MM.1S (cell line): Measurements from ENCODE around the gene DGKI.

Experiments
- DNase-seq: peaks from one replicate; pipeline ENCODE4 v3.0.0-alpha.2; 2015
- H2AFZ ChIP-seq: fragments of 300-600 bp; sonication (generic); 2 replicates; pipeline ENCODE4 v1.6.0; 2016; ENCODE audit warnings: antibody characterized with exemption, low read length
- H3F3A ChIP-seq: fragments of 300-600 bp; sonication (generic); 2 replicates; pipeline ENCODE4 v1.6.1; 2016; ENCODE audit warnings: mild to moderate bottlenecking, antibody characterized with exemption, low read length, moderate library complexity, mixed read lengths; ENCODE audit not compliant: insufficient read depth
- H3K27ac ChIP-seq: fragments of 300-600 bp; sonication (generic); 2 replicates; pipeline ENCODE4 v1.5.1; 2016; ENCODE audit warnings: mild to moderate bottlenecking, low read length
- H3K27me3 ChIP-seq: fragments of 300-600 bp; sonication (generic); replicated peaks from 2 replicates; pipeline ENCODE4 v1.6.0; 2016; ENCODE audit warnings: low read length; ENCODE audit not compliant: insufficient read depth
- H3K36me3 ChIP-seq: fragments of 300-600 bp; sonication (generic); replicated peaks from 2 replicates; pipeline ENCODE4 v1.6.1; 2016; ENCODE audit warnings: mild to moderate bottlenecking, low read length, mixed read lengths; ENCODE audit not compliant: insufficient read depth
- H3K4me1 ChIP-seq: fragments of 300-600 bp; sonication (generic); 2 replicates; pipeline ENCODE4 v1.6.1; 2016; ENCODE audit warnings: low read length, mixed read lengths
- H3K4me2 ChIP-seq: fragments of 300-600 bp; sonication (generic); 2 replicates; pipeline ENCODE4 v1.6.0; 2016; ENCODE audit warnings: low read depth, low read length
- H3K4me3 ChIP-seq: fragments of 300-600 bp; sonication (generic); 2 replicates; pipeline ENCODE4 v1.5.1; 2016; ENCODE audit warnings: low read length, mixed read lengths
- H3K79me2 ChIP-seq: fragments of 300-600 bp; sonication (generic); 2 replicates; pipeline ENCODE4 v1.6.1; 2016; ENCODE audit warnings: mixed run types, low read length, mixed read lengths
- H3K9ac ChIP-seq: fragments of 300-600 bp; sonication (generic); 2 replicates; pipeline ENCODE4 v1.6.1; 2016; ENCODE audit warnings: low read length, mixed read lengths
- H3K9me2 ChIP-seq: fragments of 300-600 bp; sonication (generic); replicated peaks from 2 replicates; pipeline ENCODE4 v1.6.1; 2016; ENCODE audit warnings: mild to moderate bottlenecking, low read length, mixed read lengths; ENCODE audit not compliant: insufficient read depth
- H3K9me3 ChIP-seq: fragments of 300-600 bp; sonication (generic); replicated peaks from 2 replicates; pipeline ENCODE4 v1.6.1; 2016; ENCODE audit warnings: mild to moderate bottlenecking, low read length, mixed read lengths; ENCODE audit not compliant: insufficient read depth
- H4K20me1 ChIP-seq: fragments of 300-600 bp; sonication (generic); 2 replicates; pipeline ENCODE4 v1.6.1; 2016; ENCODE audit warnings: mild to moderate bottlenecking, low read length, moderate library complexity, mixed read lengths; ENCODE audit not compliant: insufficient read depth
- CTCF ChIP-seq: fragments of 300-600 bp; sonication (generic); IDR thresholded peaks from 2 replicates; pipeline ENCODE4 v1.5.1; 2016; ENCODE audit warnings: antibody characterized with exemption, low read length, mixed read lengths
- EZH2 ChIP-seq: fragments of 300-600 bp; sonication (generic); optimal IDR thresholded peaks from 2 replicates; pipeline ENCODE3; 2017; ENCODE audit warnings: low read depth, mild to moderate bottlenecking, antibody characterized with exemption, low read length, mixed read lengths
- EZH2phosphoT487 ChIP-seq: fragments of 300-600 bp; sonication (generic); IDR thresholded peaks from 2 replicates; pipeline ENCODE4 v1.6.1; 2018; ENCODE audit warnings: antibody characterized with exemption, low read length

DGKI gene

GRCh38 chr7:137395420-137395819 is 451.4 kb downstream of the DGKI start:
- no peaks in the 10 kb centered on the region for H3K36me3 ChIP-seq
- H3K4me3 ChIP-seq = no peak overlapping the region
- no peaks in the 10 kb centered on the region for H3K9me2 ChIP-seq
- no peak overlapping the region for H2AFZ ChIP-seq
- no peaks in the 10 kb centered on the region for H3K27me3 ChIP-seq
- H3K79me2 ChIP-seq = no peaks in the 10 kb centered on the region
- H3K4me1 ChIP-seq = no peaks in the 10 kb centered on the region
- no peaks in the 10 kb centered on the region for H4K20me1 ChIP-seq
- no peak for DNase-seq
- H3K9ac ChIP-seq = no peak overlapping the region
- H3K27ac ChIP-seq = no peak overlapping the region
- no peaks in the 10 kb centered on the region for H3F3A ChIP-seq
- no peaks in the 10 kb centered on the region for H3K9me3 ChIP-seq
- TF ChIP-seq EZH2 (no peak), CTCF (no peak), EZH2phosphoT487 (no peak)
- H3K4me2 ChIP-seq = no peak overlapping the region

GRCh38 chr7:137393570-137393969 is 453.2 kb downstream of the DGKI start:
- H3F3A ChIP-seq = no peaks in the 10 kb centered on the region
- TF ChIP-seq CTCF (no peak), EZH2 (no peak), EZH2phosphoT487 (no peak)
- no peaks in the 10 kb centered on the region for H4K20me1 ChIP-seq
- no peaks in the 10 kb centered on the region for H3K9me3 ChIP-seq
- H3K27ac ChIP-seq = no peak overlapping the region
- H3K9ac ChIP-seq = no peak overlapping the region
- no peaks in the 10 kb centered on the region for H3K9me2 ChIP-seq
- H3K27me3 ChIP-seq = no peaks in the 10 kb centered on the region
- no peak overlapping the region for H2AFZ ChIP-seq
- H3K79me2 ChIP-seq = no peaks in the 10 kb centered on the region
- H3K36me3 ChIP-seq = no peaks in the 10 kb centered on the region
- no peak for DNase-seq
- no peak overlapping the region for H3K4me3 ChIP-seq
- no peak overlapping the region for H3K4me2 ChIP-seq
- no peaks in the 10 kb centered on the region for H3K4me1 ChIP-seq

- H2AFZ ChIP-seq = no peak overlapping the region
- DNase-seq = no peak
- no peaks in the 10 kb centered on the region for H4K20me1 ChIP-seq
- no peak overlapping the region for H3K4me2 ChIP-seq
- H3K79me2 ChIP-seq = no peaks in the 10 kb centered on the region
- H3K4me3 ChIP-seq = no peak overlapping the region
- H3K9me3 ChIP-seq = no peaks in the 10 kb centered on the region
- H3K9me2 ChIP-seq = no peaks in the 10 kb centered on the region
- no peaks in the 10 kb centered on the region for H3K36me3 ChIP-seq
- H3K4me1 ChIP-seq = no peaks in the 10 kb centered on the region
- no peaks in the 10 kb centered on the region for H3F3A ChIP-seq
- H3K27ac ChIP-seq = no peak overlapping the region
- H3K27me3 ChIP-seq = no peaks in the 10 kb centered on the region
- no peak overlapping the region for H3K9ac ChIP-seq
- TF ChIP-seq EZH2 (no peak), CTCF (no peak), EZH2phosphoT487 (no peak)
Measured at GRCh38 chr7:137390076-137390475, 456.7 kb downstream of the DGKI start.
